GM15510 (cell line): ENCODE results near the gene ZDHHC22.

Experiments used
- POLR2A ChIP-seq: IDR thresholded peaks from 3 replicates; pipeline ENCODE4 v1.6.1; 2011; ENCODE audit warnings: borderline replicate concordance; ENCODE audit not compliant: insufficient read length; ENCODE audit errors: extremely low read depth

ZDHHC22 gene

GRCh38 chr14:77091518-77091917 lies 50.1 kb downstream of the ZDHHC22 start:
- no peak for TF ChIP-seq POLR2A

- TF ChIP-seq POLR2A: no peak
Observed at GRCh38 chr14:77088645-77089044, 52.9 kb downstream of the ZDHHC22 start.

GRCh38 chr14:77088219-77088618 lies 53.4 kb downstream of the ZDHHC22 start:
- no peak for TF ChIP-seq POLR2A

GRCh38 chr14:77087631-77088030 lies 54.0 kb downstream of the ZDHHC22 start:
- no peak for TF ChIP-seq POLR2A

GRCh38 chr14:77086951-77087350 lies 54.6 kb downstream of the ZDHHC22 start:
- TF ChIP-seq POLR2A: no peak

- no peak for TF ChIP-seq POLR2A
Observed at GRCh38 chr14:77086017-77086727, 55.4 kb downstream of the ZDHHC22 start.

- no peak for TF ChIP-seq POLR2A
Observed at GRCh38 chr14:77085538-77085937, 56.1 kb downstream of the ZDHHC22 start.

GRCh38 chr14:77084985-77085384 lies 56.6 kb downstream of the ZDHHC22 start:
- TF ChIP-seq POLR2A: no peak

- no peak for TF ChIP-seq POLR2A
Observed at GRCh38 chr14:77083082-77083481, 58.5 kb downstream of the ZDHHC22 start.

GRCh38 chr14:77082356-77082755 lies 59.2 kb downstream of the ZDHHC22 start:
- TF ChIP-seq POLR2A: no peak
